ENCODE results near the gene CMSS1.

The CMSS1 gene

DNA sequence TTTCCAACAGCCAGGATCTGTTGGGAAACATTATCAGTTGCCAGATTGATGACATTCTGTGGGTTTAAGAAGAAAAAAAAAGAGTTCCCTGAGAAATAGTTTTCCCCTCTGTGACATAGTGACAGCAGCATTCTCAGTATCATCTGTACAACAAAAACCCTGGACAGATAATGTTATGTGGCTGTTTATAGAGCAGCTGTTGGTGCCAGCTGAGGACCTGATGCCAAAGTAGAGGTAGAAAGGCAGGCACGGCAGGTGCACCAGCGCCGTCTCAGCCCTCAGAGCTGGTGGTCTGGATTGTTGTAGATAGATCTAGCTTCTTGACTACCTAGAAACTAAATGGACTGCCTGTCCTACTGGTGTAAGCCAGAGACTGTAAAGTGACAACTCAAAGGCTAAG lies 352.8 kb downstream of the CMSS1 start:
- TF ChIP-seq, protein P1, sequence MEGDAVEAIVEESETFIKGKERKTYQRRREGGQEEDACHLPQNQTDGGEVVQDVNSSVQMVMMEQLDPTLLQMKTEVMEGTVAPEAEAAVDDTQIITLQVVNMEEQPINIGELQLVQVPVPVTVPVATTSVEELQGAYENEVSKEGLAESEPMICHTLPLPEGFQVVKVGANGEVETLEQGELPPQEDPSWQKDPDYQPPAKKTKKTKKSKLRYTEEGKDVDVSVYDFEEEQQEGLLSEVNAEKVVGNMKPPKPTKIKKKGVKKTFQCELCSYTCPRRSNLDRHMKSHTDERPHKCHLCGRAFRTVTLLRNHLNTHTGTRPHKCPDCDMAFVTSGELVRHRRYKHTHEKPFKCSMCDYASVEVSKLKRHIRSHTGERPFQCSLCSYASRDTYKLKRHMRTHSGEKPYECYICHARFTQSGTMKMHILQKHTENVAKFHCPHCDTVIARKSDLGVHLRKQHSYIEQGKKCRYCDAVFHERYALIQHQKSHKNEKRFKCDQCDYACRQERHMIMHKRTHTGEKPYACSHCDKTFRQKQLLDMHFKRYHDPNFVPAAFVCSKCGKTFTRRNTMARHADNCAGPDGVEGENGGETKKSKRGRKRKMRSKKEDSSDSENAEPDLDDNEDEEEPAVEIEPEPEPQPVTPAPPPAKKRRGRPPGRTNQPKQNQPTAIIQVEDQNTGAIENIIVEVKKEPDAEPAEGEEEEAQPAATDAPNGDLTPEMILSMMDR (IDR thresholded peaks at IDR 0.05; ENCODE audit: low read depth, low read length, missing control alignments) = no peak

DNA sequence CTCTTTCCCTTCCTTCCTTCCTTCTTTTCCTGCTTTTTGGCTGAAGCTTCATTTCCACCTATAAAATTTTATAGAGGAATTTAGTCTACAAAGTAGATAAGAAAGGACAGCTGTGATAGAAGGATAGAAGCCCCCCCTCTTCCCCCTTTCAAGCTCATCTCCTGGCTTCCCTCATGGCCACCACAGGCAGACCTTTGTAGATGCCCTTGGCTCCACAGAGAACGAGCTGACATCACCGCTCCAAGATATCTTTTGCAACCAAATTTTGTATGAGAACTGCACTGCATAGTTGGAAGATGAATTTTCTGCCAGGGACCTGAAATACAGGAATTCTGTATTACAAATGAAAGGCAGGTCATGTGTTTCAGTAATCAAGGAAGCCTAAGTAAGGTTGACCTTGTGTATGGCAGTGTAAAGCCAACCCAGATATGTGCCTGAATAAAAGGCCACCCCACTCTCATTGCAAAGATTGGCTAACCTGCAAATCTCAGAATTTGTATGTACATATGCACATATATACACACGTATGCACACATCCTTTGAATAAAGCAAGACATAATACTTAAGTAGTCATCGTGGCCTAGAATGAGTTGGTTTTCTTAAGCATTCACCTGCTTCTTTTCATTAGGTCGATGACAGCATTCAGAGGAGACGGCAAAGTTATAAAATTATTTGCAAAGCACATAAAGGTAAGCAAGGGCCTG lies 353.7 kb downstream of the CMSS1 start:
- DNase-seq (ENCODE audit: extremely low read depth, low read depth) = no peak
- no peak overlapping the region for H3K4me3 ChIP-seq (replicated peaks; ENCODE audit: low read depth, low read length)
- TF ChIP-seq, protein P1 (IDR thresholded peaks at IDR 0.05; ENCODE audit: low read depth, low read length, missing control alignments) = no peak

More for the DNA sequence above, 352.8 kb downstream of the CMSS1 start:
- no peak overlapping the region for H3K4me3 ChIP-seq (replicated peaks; ENCODE audit: low read depth, low read length)
- DNase-seq (ENCODE audit: extremely low read depth, low read depth) = no peak

DNA sequence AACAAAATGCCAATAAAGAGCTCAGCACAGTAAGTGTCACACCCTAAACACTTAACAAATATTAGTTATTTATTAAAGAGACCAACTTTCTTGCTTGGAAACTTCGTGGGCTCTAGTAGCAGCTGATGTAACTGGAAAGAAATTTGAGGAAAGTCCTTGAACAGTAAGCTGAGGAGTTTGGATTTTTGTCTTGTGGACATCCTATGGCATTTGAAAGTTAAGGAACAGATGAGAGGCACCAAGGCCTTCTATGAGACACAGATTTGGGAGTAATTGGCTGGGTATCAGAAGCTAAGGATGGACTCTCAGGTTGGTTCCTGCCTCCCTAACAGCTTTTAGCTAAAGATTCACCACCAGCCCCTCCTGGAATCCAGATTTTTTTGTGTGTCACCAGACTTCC lies 356.3 kb downstream of the CMSS1 start:
- TF ChIP-seq, protein P1 (IDR thresholded peaks at IDR 0.05; ENCODE audit: low read depth, low read length, missing control alignments) = no peak
- no peak for DNase-seq (ENCODE audit: extremely low read depth, low read depth)
- no peak overlapping the region for H3K4me3 ChIP-seq (replicated peaks; ENCODE audit: low read depth, low read length)

DNA sequence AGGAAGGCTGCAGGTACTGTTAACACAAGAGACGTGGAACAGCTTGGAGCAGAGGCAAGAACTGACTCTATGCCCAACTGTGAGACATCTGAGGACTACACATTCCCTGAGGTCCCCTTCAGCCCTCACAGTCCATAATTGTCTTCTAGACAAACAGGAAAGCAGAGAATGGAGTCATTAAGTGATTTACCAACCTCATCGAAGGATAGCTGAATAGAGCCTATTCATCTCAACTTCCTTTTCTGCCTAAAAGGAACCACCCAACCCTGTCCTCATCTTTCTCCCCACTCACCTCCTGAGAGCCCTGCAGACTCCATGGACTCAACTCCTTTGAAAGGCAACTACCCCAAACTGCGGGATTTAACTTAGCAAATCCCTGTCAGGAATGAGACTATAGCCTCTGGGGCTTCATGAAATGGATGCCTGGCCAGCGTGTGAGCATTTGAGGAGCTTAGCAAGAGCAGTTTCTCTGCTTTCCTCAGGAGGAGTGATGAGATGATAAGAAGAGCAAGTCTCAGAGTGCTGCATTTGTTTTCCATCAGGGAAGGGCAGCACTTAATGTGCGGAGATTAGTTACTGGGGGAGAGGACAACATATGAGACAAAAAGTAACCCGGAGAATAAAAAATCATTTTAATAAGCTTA lies 358.1 kb downstream of the CMSS1 start:
- DNase-seq (ENCODE audit: extremely low read depth, low read depth) = no peak
- TF ChIP-seq, protein P1 (IDR thresholded peaks at IDR 0.05; ENCODE audit: low read depth, low read length, missing control alignments) = no peak
- H3K4me3 ChIP-seq (replicated peaks; ENCODE audit: low read depth, low read length) = no peak overlapping the region

DNA sequence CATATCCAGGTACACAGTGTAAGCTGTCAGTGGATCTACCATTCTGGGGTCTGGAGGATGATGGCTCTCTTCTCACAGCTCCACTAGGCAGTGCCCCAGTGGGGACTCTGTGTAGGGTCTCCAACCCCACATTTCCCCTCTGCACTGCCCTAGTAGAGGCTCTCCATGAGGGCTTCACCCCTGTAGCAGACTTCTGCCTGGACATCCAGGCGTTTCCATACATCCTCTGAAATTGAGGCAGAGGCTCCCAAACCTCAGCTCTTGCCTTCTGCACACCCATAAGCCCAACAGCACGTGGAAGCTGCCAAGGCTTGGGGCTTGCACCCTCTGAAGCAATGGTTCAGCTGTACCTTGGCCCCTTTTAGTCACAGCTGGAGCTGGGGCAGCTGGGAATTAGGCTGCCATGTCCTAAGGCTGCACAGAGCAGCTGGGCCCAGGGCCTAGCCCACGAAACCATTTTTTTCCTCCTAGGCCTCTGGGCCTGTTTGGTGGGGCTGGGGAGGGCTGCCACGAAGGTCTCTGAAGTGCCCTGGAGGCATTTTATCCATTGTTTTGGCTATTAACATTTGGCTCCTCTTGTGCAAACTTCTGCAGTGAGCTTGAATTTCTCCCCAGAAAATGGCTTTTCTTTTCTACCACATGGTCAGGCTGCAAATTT lies 362.2 kb downstream of the CMSS1 start:
- TF ChIP-seq, protein P1 (IDR thresholded peaks at IDR 0.05; ENCODE audit: low read depth, low read length, missing control alignments) = no peak
- DNase-seq (ENCODE audit: extremely low read depth, low read depth) = no peak
- no peak overlapping the region for H3K4me3 ChIP-seq (replicated peaks; ENCODE audit: low read depth, low read length)

DNA sequence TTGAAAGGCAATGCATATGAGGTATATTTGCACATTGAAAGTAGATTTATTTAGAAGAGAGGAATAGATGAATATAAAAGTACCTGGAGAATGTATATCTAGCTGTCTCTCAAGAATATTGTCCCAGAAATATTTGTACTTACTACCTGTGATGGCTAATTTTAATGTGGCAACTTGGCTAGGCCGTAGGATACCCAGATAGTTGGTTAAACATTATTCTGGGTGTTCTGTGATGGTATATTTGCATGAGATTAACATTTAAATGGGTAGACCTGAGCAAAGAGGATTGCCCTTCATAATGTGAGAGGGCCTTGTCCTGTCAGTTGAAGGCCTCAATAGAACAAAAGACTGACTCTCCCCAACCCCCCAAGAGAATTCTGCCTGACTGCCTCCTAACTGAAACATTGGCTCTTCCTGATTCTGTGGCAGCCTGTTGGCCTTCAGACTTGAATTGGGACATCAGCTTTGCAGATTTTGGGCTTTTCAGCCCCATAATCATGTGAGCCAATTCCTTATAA lies 366.0 kb downstream of the CMSS1 start:
- TF ChIP-seq, protein P1 (IDR thresholded peaks at IDR 0.05; ENCODE audit: low read depth, low read length, missing control alignments) = no peak
- no peak for DNase-seq (ENCODE audit: extremely low read depth, low read depth)
- no peak overlapping the region for H3K4me3 ChIP-seq (replicated peaks; ENCODE audit: low read depth, low read length)
